Amniotic stem cell (primary cell): ENCODE results near the gene BCL11B.

Source experiments
- DNase-seq: peaks from one replicate; lab custom pipeline; 2025; lab: John Stamatoyannopoulos, UW

The BCL11B gene

DNA sequence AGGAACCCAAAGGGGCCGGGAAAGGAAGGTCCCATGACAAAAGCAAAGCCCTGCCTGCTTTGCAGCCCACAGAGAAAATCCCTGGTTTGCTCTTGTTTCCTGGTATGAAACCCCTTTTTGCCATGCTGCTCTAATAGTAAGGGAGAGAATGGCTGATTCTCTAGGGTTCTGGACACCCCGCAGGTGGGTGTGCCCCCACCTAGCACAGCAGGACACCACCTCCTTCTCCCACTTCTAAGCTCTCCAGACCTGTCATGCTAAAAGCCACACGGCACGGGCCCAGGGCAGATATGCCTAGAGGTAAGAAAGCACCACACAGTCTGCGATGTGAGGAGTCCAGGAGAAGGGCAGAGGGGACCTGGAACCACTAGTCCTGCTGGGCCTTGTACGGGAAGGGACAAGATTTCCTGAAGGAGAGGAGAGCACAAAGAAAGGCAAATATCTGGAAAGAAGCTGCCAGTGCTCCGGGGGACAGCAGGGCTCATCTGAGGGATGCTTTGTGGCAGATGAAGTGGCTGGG lies 113.3 kb downstream of the BCL11B start:
- no peak for DNase-seq

GRCh38 chr14:99158150-99158549 lies 113.8 kb downstream of the BCL11B start:
- DNase-seq = no peak

DNA sequence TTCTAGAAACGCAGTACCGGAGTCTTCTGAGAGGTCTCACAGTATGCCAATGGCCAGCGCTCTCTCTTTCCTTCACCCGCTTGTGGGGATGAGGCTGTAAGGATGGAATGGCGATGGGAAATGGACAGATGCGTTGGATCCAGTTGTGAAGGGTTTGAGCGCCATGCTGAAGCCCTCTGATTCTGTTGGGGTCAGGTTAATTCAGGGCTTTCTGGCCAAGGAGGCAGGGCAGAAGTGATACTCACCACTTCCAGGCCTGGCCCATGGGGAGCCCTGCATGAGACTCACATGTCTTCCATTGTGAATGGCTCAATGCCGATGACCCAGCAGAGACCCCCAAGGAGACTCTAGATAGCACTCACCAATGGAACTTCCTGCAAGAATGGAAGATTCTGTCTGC lies 114.3 kb downstream of the BCL11B start:
- no peak for DNase-seq

- DNase-seq = no peak
Measured at GRCh38 chr14:99157246-99157645, 114.8 kb downstream of the BCL11B start.

GRCh38 chr14:99156814-99157213 lies 115.2 kb downstream of the BCL11B start:
- DNase-seq = no peak

GRCh38 chr14:99156090-99156425 lies 115.9 kb downstream of the BCL11B start:
- DNase-seq = no peak

GRCh38 chr14:99155173-99156089 lies 116.6 kb downstream of the BCL11B start:
- DNase-seq = no peak

- no peak for DNase-seq
Measured at GRCh38 chr14:99150236-99150635, 121.8 kb downstream of the BCL11B start.

DNA sequence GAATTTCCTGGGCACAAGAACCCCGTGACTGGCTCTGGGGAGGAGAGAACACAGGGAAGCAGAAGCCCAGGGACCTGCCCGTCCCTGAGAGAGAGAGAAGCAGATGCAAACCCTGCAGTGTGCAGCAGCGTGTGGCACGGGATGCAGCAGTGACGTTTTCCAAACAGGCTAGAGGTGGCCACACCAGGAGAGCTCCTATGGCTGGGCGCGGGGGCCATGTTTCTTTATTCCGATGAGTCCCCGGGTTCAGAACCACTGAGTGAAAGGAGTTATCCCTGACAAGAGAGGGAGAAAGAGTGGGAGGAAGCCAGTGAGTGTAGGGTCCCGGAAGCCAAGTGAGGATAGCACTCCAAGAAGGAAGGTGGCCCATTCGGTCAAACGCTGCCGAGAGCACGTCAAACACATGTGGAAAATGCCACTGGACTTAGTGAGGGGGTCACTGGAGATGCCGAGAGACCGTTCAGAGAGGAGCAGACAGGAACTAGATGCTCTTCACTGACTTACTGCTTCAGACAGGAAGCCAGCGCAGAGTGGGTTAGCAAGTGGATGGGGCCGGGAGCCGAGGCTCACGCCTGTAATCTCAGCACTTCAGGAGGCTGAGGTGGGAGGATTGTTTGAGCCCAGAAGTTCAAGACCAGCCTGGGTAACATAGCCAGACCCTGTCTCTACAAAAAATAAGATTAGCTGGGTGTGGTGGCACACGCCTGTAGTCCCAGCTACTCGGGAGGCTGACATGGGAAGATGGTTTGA lies 123.0 kb downstream of the BCL11B start:
- no peak for DNase-seq

DNA sequence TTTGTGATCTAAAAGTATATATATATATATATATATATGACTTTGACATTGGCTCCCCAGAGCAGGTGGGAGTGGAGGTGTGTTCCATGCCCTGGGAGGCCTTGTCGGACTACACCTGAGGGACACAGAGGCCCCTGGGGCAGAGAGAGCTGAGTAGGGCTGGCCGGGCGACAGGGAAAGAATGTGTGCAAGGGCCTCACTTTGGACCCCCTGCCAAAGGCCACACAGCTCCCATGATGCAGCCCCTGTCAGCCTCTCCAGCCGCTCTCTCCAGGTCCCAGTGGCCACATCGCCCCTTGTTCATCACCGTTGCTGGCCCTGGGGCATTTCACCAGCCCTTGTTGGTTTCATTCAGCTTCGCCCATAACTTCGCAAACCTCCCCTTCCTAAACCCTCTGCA lies 123.9 kb downstream of the BCL11B start:
- no peak for DNase-seq

- no peak for DNase-seq
Measured at GRCh38 chr14:99147366-99147740, 124.6 kb downstream of the BCL11B start.

DNA sequence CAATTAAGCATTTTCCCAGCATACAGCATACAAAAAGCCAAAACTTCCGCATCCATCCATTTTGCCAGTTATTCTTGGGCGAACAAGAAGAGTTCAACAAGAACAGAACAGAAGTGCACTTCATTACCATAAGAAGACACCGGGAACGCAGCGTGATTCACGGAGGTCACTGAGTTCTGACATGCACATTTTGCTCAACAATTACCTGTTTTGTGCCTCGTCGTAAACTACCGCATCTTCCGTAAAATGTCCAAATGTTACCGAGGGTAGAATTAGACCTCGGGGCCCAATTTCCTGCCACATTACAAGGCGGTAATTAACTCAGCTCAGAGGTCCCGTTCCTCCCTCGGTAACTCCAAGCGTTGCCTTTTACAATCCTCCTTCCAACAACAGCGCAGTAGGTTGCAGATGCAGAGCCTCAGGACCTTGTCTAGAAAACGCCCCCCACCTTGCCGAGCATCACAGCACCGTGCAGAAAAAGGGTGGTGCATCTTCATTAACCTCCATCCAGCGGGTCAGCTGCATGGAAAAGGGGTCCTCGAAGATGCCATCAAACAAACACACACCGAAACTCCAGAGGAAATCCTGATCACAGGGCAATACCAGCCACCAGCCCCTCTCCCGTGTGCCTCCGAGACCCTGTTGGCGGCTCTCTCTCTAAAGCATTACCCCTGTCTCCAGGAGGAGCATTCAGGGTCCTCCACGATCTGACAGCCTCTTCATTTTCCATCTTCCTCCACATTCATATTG lies 125.2 kb downstream of the BCL11B start:
- no peak for DNase-seq

- no peak for DNase-seq
Measured at GRCh38 chr14:99145307-99145706, 126.7 kb downstream of the BCL11B start.

- DNase-seq = no peak
Measured at GRCh38 chr14:99143793-99144192, 128.2 kb downstream of the BCL11B start.

DNA sequence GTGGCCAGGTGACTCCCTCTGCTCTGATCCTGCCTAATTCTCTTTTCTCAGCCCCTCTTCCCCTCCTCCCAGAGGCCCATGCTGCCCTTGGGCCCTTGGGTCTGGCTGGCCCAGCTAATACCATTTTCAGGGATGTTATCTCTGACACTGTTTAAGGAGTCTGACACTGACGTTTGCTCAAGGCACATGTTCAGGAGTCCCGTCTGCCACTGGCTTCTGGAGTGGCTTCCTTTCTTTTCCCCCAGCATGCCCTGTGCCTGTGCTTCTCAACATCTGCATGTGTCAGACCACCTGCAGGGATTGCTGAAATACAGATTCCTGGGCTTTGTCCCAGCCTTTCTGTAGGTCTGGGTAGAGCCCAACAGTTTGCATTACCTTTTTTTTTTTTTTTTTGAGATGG lies 128.9 kb downstream of the BCL11B start:
- DNase-seq = no peak

- no peak for DNase-seq
Measured at GRCh38 chr14:99141236-99141635, 130.8 kb downstream of the BCL11B start.

- DNase-seq = no peak
Measured at GRCh38 chr14:99138999-99139865, 132.8 kb downstream of the BCL11B start.

DNA sequence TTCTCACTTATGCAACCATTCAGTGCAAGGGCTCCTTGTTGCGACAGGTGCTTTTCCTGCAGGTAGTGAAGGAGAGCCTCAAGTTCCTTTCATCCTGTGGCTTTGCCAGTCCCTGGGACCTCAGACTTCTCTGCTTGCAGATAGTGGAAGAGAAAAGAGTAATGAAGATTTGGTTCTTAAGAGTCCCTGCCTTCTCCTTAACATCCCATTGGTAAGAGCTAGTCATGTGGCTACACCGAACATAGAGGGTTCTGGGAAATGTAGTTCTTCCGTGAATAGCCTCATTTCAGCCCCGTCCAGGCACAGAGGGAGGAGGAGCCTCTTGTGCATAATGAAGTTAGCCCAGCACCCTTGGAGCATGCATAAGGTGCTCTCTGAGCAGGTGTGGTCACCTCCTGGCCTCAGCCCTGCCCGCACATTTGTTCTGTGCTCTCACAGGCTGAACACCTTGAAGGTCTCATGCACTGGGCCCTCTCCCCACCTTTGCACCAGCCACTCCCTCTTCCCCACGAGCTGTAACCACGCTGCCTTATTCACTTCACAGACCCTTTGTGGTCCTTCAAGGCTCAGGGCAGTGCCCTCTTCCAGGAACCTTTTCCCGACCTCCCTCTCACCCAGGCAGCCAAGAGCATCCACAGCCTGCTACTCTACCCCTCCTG lies 134.0 kb downstream of the BCL11B start:
- no peak for DNase-seq

- no peak for DNase-seq
Measured at GRCh38 chr14:99137001-99137700, 134.8 kb downstream of the BCL11B start.

DNA sequence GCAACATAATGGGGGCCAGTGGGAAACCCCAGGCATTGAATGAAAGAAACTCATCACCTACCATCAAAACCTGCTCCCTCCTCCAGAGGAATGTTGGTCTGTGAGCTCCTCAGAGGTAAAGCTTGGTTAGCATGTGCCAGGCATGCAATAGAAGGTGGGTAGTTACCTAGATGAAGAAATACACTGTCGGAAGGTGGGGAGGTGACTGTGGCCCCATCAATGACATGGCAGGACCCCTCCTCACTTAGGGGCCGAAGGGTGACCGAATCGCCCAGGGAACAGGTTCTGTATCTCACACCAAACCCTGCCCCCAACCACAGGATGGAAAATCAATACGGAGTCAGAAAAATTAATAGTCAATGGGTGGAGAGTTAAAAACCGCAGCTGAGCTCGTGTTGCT lies 135.6 kb downstream of the BCL11B start:
- DNase-seq = no peak
